ENCODE data around the gene TMEM17. TPM values are rescaled to one million over a fixed set of nuclear protein-coding genes. Genes with fewer than 3 reads are reported as not detected.

The TMEM17 gene
- polyA plus RNA-seq, 1 experiment, result 2.8 TPM

DNA sequence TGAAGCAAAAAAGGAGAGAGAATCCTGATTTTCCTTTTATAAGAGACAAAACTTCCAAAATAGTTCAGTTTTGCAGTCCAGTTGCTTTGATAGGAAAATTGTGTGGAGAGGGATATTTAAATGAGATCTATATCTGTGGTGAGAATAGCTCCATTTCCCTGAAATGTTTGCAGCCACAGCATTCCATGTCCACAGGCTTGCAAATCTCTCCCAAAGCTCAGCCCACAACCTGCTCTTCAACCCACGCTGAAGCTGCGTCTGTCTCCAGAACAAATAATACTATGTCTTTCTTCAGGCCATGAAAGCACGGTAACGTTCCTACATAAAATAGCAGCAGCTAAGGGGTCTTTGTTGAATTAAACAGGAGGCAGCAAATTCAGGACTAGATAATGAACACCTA is 31.8 kb downstream of the TMEM17 start:
- CTCF ChIA-PET, result interaction anchor here (1.1 kb wide), 1 partner anchor 16 kb away, joined by 4 read pairs; no protein-coding TSS in a partner anchor
- no peaks in the 10 kb centered on the region for H3K27me3 ChIP-seq (ENCODE audit: control insufficient read depth, insufficient read depth, low read length)
- TF ChIP-seq, protein P1, sequence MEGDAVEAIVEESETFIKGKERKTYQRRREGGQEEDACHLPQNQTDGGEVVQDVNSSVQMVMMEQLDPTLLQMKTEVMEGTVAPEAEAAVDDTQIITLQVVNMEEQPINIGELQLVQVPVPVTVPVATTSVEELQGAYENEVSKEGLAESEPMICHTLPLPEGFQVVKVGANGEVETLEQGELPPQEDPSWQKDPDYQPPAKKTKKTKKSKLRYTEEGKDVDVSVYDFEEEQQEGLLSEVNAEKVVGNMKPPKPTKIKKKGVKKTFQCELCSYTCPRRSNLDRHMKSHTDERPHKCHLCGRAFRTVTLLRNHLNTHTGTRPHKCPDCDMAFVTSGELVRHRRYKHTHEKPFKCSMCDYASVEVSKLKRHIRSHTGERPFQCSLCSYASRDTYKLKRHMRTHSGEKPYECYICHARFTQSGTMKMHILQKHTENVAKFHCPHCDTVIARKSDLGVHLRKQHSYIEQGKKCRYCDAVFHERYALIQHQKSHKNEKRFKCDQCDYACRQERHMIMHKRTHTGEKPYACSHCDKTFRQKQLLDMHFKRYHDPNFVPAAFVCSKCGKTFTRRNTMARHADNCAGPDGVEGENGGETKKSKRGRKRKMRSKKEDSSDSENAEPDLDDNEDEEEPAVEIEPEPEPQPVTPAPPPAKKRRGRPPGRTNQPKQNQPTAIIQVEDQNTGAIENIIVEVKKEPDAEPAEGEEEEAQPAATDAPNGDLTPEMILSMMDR (IDR thresholded peaks at IDR 0.05; ENCODE audit: insufficient read depth, low read depth, low read length), result no peak
- no peak for DNase-seq (ENCODE audit: low read depth)
- POLR2A ChIA-PET, result no interaction called here
- no peaks in the 10 kb centered on the region for H3K36me3 ChIP-seq (ENCODE audit: control insufficient read depth, insufficient read depth, low read length)
- no peak overlapping the region for H3K4me3 ChIP-seq (ENCODE audit: low read depth, low read length)

DNA sequence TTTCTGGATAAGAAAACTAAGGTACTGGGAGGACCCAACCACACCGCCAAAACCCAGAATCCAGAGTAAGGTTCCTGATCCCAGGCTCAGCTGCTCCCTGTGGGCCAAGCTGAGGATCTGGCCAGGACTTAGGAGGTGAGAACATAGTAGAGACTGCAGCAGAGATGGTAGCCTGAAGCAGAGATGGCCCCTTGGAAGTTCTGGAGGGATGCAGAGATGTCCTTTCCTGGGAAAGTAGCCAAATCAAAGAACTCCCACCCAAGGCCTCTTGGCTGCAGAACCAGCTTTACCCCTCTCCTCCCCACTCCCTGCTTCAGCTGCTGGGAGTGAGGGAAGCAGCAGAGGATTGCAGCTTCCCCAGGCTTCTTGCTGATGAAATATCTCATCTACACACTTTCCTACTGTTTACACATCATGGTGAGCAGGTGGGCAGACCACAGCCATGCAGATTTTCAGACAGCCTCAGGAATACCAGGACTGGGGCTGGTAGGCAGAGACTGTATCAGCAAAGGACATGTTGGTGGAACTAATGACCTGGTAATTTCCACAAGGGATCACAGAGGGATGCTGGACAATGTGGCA is 32.7 kb downstream of the TMEM17 start:
- POLR2A ChIA-PET, result no interaction called here
- TF ChIP-seq, protein P1 (IDR thresholded peaks at IDR 0.05; ENCODE audit: insufficient read depth, low read depth, low read length), result no peak
- H3K27me3 ChIP-seq (ENCODE audit: control insufficient read depth, insufficient read depth, low read length), result no peaks in the 10 kb centered on the region

DNA sequence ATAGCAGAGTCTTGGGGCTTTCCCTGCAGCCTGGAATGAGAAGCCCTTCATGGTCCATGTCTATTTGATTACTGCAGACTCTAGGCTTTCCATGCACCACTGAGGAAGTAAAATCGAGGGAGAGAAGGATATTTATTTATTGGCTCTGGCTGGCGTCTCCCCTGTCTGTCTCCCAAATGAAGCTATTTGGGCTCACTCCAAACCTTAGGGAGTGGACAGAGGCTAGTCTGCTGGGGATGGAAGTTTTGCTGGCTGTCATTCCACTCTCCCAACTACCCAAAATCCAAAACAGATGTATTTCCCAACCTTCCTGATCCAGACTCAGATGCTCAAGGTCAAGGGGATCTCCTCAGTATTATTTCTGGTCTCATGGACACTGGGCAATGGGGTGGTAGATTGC is 33.7 kb downstream of the TMEM17 start:
- ChIA-PET CTCF (interaction anchor here (0.6 to 2.4 kb wide), 2 partner anchors 15 to 306 kb away, joined by 4 to 13 read pairs; no protein-coding TSS in a partner anchor), POLR2A (interaction anchor here (0.5 to 1.0 kb wide), 3 partner anchors 189 to 196 kb away, joined by 3 to 6 read pairs (median 4); no protein-coding TSS in a partner anchor)
- Histone ChIP-seq H3K36me3 (ENCODE audit: control insufficient read depth, insufficient read depth, low read length) (no peaks in the 10 kb centered on the region), H3K27me3 (ENCODE audit: control insufficient read depth, insufficient read depth, low read length) (no peaks in the 10 kb centered on the region), H3K4me3 (ENCODE audit: low read depth, low read length) (no peak overlapping the region)
- TF ChIP-seq, protein P1 (IDR thresholded peaks at IDR 0.05; ENCODE audit: insufficient read depth, low read depth, low read length), result no peak
- DNase-seq (ENCODE audit: low read depth), result peak; percentile 31

More for the DNA sequence above, 32.7 kb downstream of the TMEM17 start:
- Histone ChIP-seq H3K36me3 (ENCODE audit: control insufficient read depth, insufficient read depth, low read length) (no peaks in the 10 kb centered on the region), H3K4me3 (ENCODE audit: low read depth, low read length) (no peak overlapping the region)
- CTCF ChIA-PET, result interaction anchor here (1.1 to 1.2 kb wide), 2 partner anchors 10 to 16 kb away, joined by 3 to 4 read pairs; no protein-coding TSS in a partner anchor
- no peak for DNase-seq (ENCODE audit: low read depth)

DNA sequence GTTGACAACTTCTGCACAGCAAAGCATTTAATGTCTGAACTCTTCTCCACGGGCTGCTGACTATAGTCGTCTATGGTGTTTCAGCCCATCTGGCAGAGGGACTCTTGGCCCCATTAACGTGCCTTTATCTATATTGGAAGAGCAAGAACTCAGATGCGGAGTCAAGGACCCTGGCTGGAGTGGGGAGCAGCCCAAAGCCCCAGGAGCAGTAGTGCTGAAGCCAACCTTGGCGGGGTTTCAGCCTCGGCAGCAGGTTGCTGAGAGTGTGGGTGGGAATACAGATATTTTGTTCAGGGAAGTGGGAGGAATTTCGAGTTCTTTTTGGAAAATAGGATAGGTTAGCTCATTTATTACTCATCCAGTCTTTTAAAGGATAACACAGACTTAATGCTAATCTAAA is 34.2 kb downstream of the TMEM17 start:
- no peak for DNase-seq (ENCODE audit: low read depth)
- H3K27me3 ChIP-seq (ENCODE audit: control insufficient read depth, insufficient read depth, low read length), result no peaks in the 10 kb centered on the region
- ChIA-PET CTCF (interaction anchor here (0.6 to 2.4 kb wide), 2 partner anchors 15 to 307 kb away, joined by 4 to 13 read pairs; no protein-coding TSS in a partner anchor), POLR2A (interaction anchor here (0.5 to 1.0 kb wide), 3 partner anchors 189 to 196 kb away, joined by 3 to 6 read pairs (median 4); no protein-coding TSS in a partner anchor)
- no peaks in the 10 kb centered on the region for H3K36me3 ChIP-seq (ENCODE audit: control insufficient read depth, insufficient read depth, low read length)
- TF ChIP-seq, protein P1 (IDR thresholded peaks at IDR 0.05; ENCODE audit: insufficient read depth, low read depth, low read length), result no peak
- H3K4me3 ChIP-seq (ENCODE audit: low read depth, low read length), result no peak overlapping the region

DNA sequence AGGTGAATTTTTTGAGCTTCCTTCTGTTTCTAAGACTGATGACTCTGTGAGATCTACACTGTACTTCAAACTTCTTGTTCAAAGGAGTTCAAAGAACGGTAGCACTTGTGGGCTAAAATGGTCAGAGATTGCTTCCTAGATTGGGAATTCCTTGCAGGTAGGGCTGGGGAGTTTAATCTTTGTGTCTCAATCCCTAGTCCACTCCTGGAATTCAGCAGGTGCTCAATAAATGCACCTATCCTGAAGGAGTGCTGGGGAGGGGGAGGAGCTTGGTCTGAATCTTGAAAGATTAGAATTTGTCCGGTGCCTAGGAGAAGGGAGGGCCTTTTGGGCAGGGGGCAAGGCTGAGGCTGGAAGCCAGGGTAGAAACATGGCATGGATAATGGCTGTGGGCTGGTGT is 34.6 kb downstream of the TMEM17 start:
- Histone ChIP-seq H3K36me3 (ENCODE audit: control insufficient read depth, insufficient read depth, low read length) (no peaks in the 10 kb centered on the region), H3K4me3 (ENCODE audit: low read depth, low read length) (no peak overlapping the region), H3K27me3 (ENCODE audit: control insufficient read depth, insufficient read depth, low read length) (no peaks in the 10 kb centered on the region)
- ChIA-PET CTCF (interaction anchor here (0.6 to 2.4 kb wide), 2 partner anchors 14 to 307 kb away, joined by 4 to 13 read pairs; no protein-coding TSS in a partner anchor), POLR2A (no interaction called here)
- TF ChIP-seq, protein P1 (IDR thresholded peaks at IDR 0.05; ENCODE audit: insufficient read depth, low read depth, low read length), result no peak
- no peak for DNase-seq (ENCODE audit: low read depth)

Measured in BJ (cell line).